Pons (tissue), 1 donor: Measurements from ENCODE around the gene PHLDB3.

Source experiments
- DNase-seq: peaks from one replicate; pipeline ENCODE4 v3.0.0-alpha.2; 2016; ENCODE audit warnings: low spot score

The PHLDB3 gene

GRCh38 chr19:43498233-43498842 lies 6.2 kb downstream of the PHLDB3 start:
- no peak for DNase-seq

GRCh38 chr19:43496960-43497359 lies 7.6 kb downstream of the PHLDB3 start:
- DNase-seq = no peak

GRCh38 chr19:43495082-43495481 lies 9.5 kb downstream of the PHLDB3 start:
- no peak for DNase-seq

- no peak for DNase-seq
Measured at GRCh38 chr19:43490759-43491158, 13.8 kb downstream of the PHLDB3 start.

- no peak for DNase-seq
Measured at GRCh38 chr19:43489979-43490599, 14.5 kb downstream of the PHLDB3 start.

- no peak for DNase-seq
Measured at GRCh38 chr19:43489310-43489709, 15.2 kb downstream of the PHLDB3 start.

GRCh38 chr19:43488179-43488578 lies 16.4 kb downstream of the PHLDB3 start:
- DNase-seq = no peak

GRCh38 chr19:43486412-43486811 lies 18.1 kb downstream of the PHLDB3 start:
- no peak for DNase-seq

- DNase-seq = no peak
Measured at GRCh38 chr19:43485951-43486350, 18.6 kb downstream of the PHLDB3 start.

- no peak for DNase-seq
Measured at GRCh38 chr19:43483281-43483680, 21.3 kb downstream of the PHLDB3 start.

- no peak for DNase-seq
Measured at GRCh38 chr19:43482193-43482592, 22.4 kb downstream of the PHLDB3 start.

GRCh38 chr19:43481701-43482100 lies 22.8 kb downstream of the PHLDB3 start:
- DNase-seq = no peak

- DNase-seq = no peak
Measured at GRCh38 chr19:43480574-43480973, 24.0 kb downstream of the PHLDB3 start.

GRCh38 chr19:43479961-43480561 lies 24.5 kb downstream of the PHLDB3 start:
- no peak for DNase-seq

- no peak for DNase-seq
Measured at GRCh38 chr19:43479226-43479625, 25.3 kb downstream of the PHLDB3 start.

- DNase-seq = no peak
Measured at GRCh38 chr19:43478323-43478722, 26.2 kb downstream of the PHLDB3 start.

GRCh38 chr19:43476606-43477005 lies 27.9 kb downstream of the PHLDB3 start:
- no peak for DNase-seq

- DNase-seq = peak; percentile 88
Measured at GRCh38 chr19:43474986-43475705, 29.4 kb downstream of the PHLDB3 start.

GRCh38 chr19:43474487-43474886 lies 30.1 kb downstream of the PHLDB3 start:
- no peak for DNase-seq

- no peak for DNase-seq
Measured at GRCh38 chr19:43471091-43471490, 33.5 kb downstream of the PHLDB3 start.

GRCh38 chr19:43470288-43470687 lies 34.3 kb downstream of the PHLDB3 start:
- DNase-seq = no peak

- no peak for DNase-seq
Measured at GRCh38 chr19:43469160-43469480, 35.4 kb downstream of the PHLDB3 start.
